Neural progenitor cell (in vitro differentiated cells): ENCODE results near the gene PRRC2A. TPM values are rescaled to one million over a fixed set of nuclear protein-coding genes. Genes with fewer than 3 reads are reported as not detected.

Experiments
- DNase-seq: peaks from one replicate; pipeline ENCODE4 v3.0.0-alpha.2; 2016; ENCODE audit warnings: low spot score
- H2AFZ ChIP-seq: fragments of 200-600 bp; sonication (generic); replicated peaks from 2 replicates; pipeline ENCODE4 v1.6.1; 2016; ENCODE audit warnings: antibody characterized with exemption
- H3F3A ChIP-seq: fragments of 200-600 bp; sonication (generic); 2 replicates; pipeline ENCODE4 v1.6.1; 2016; ENCODE audit warnings: antibody characterized with exemption, low read depth
- H3K27ac ChIP-seq: fragments of 200-600 bp; sonication (generic); 2 replicates; pipeline ENCODE4 v1.5.1; 2016; ENCODE audit warnings: mild to moderate bottlenecking
- H3K27me3 ChIP-seq: fragments of 200-600 bp; sonication (generic); 2 replicates; pipeline ENCODE4 v1.6.1; 2016; ENCODE audit warnings: mild to moderate bottlenecking, moderate library complexity
- H3K36me3 ChIP-seq: fragments of 200-600 bp; sonication (generic); 2 replicates; pipeline ENCODE4 v1.5.1; 2016
- H3K4me1 ChIP-seq: fragments of 200-600 bp; sonication (generic); 2 replicates; pipeline ENCODE4 v1.6.1; 2016; ENCODE audit warnings: mixed run types
- H3K4me2 ChIP-seq: fragments of 200-600 bp; sonication (generic); 2 replicates; pipeline ENCODE4 v1.6.1; 2016
- H3K4me3 ChIP-seq: fragments of 200-600 bp; sonication (generic); 2 replicates; pipeline ENCODE4 v1.5.1; 2016
- H3K79me2 ChIP-seq: fragments of 200-600 bp; sonication (generic); 2 replicates; pipeline ENCODE4 v1.6.1; 2016; ENCODE audit warnings: low read depth
- H3K9ac ChIP-seq: fragments of 200-600 bp; sonication (generic); 2 replicates; pipeline ENCODE4 v1.6.1; 2016
- H3K9me3 ChIP-seq: fragments of 200-600 bp; sonication (generic); 2 replicates; pipeline ENCODE4 v1.5.1; 2016; ENCODE audit warnings: low read depth
- H4K20me1 ChIP-seq: fragments of 200-600 bp; sonication (generic); 2 replicates; pipeline ENCODE4 v1.6.1; 2016; ENCODE audit warnings: low read depth
- H3K27ac Mint-ChIP-seq: 3 replicates; pipeline ENCODE4 v1.8.0; 2021; ENCODE audit warnings: mixed read lengths
- H3K27me3 Mint-ChIP-seq: 2 replicates; pipeline ENCODE4 v1.8.0; 2022; ENCODE audit warnings: low read depth, mild to moderate bottlenecking, inconsistent platforms, moderate library complexity, mixed read lengths; ENCODE audit not compliant: insufficient read depth
- H3K36me3 Mint-ChIP-seq: 3 replicates; pipeline ENCODE4 v1.8.0; 2021; ENCODE audit warnings: mixed read lengths
- H3K4me1 Mint-ChIP-seq: 3 replicates; pipeline ENCODE4 v1.8.0; 2021; ENCODE audit warnings: mixed read lengths
- H3K4me3 Mint-ChIP-seq: 3 replicates; pipeline ENCODE4 v1.8.0; 2021; ENCODE audit warnings: mild to moderate bottlenecking, moderate library complexity, mixed read lengths
- H3K9me3 Mint-ChIP-seq: 3 replicates; pipeline ENCODE4 v1.8.0; 2020; ENCODE audit warnings: mixed read lengths
- CTCF ChIP-seq: fragments of 200-600 bp; sonication (generic); IDR thresholded peaks from 2 replicates; pipeline ENCODE4 v1.5.1; 2017; ENCODE audit warnings: antibody characterized with exemption, mild to moderate bottlenecking
- EZH2 ChIP-seq: fragments of 200-600 bp; sonication (generic); IDR thresholded peaks from 2 replicates; pipeline ENCODE4 v1.6.1; 2017; ENCODE audit warnings: antibody characterized with exemption, mild to moderate bottlenecking, moderate library complexity
- EZH2phosphoT487 ChIP-seq: fragments of 200-600 bp; sonication (generic); IDR thresholded peaks from 2 replicates; pipeline ENCODE4 v1.6.1; 2017; ENCODE audit warnings: antibody characterized with exemption
- total RNA-seq: library from RNA; depleted of rRNA; stranded (reverse); fragments of >200 nt; gene quantifications from 2 replicates; pipeline ENCODE4 v1.2.3, GENCODE V29; 2015; ENCODE audit warnings: low replicate concordance

Gene PRRC2A
- total RNA-seq, 1 donor from 2014 or later, result 55.5 TPM

GRCh38 chr6:31658983-31659648, 38.6 kb downstream of the PRRC2A start:
- H3K27ac Mint-ChIP-seq, result no peak overlapping the region
- peaks cover 56% of the 10 kb centered on the region for H3K79me2 ChIP-seq

DNA sequence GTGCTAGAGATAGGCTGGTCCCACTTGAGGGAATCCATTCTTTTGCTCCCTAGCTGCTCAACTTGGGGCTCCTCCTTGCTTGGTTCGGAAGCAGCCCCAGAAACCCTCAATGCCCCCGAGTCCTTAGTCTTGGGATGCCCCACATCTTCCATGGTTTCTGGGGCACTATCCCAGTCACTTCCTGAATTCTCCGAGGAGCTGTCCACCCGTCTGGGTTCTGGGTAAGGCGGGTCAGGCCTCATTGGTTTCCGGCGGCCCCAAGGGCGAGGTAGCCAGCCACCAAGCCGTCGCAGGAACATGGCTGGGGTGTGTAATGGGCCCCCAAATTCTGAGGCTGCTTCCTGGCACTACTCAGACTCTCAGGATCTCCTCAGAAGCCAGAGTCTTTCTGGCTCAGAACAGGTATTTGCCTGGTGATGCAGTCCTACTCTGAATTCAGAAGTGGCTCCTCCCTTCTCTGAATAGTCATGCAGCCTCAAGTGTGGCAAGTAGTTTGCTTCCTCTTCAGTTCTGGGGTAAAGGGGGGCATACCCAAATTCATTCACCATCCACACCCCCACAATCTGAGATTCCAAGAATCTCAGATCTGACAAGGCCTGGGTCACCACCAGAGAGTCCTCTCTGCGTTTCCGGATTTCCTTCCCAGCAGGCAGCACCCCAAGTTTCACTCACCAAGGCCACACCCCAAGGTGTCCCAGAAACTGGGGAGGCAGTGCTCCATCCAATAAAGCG, 39.3 kb downstream of the PRRC2A start:
- H3K27me3 Mint-ChIP-seq, result peaks cover 6% of the 10 kb centered on the region

More at GRCh38 chr6:31658983-31659648, 38.6 kb downstream of the PRRC2A start:
- H3K27me3 ChIP-seq, result no peaks in the 10 kb centered on the region
- no peak overlapping the region for H3K27ac ChIP-seq
- peaks cover 54% of the 10 kb centered on the region for H3K4me1 Mint-ChIP-seq
- peak overlapping the region; percentile 92 for H3K4me3 Mint-ChIP-seq
- TF ChIP-seq EZH2phosphoT487 (no peak), CTCF (no peak), EZH2 (no peak)
- H3K9me3 Mint-ChIP-seq, result no peaks in the 10 kb centered on the region
- H3K36me3 Mint-ChIP-seq, result peaks cover 26% of the 10 kb centered on the region
- peak overlapping the region; percentile 80 for H3K9ac ChIP-seq
- H3K36me3 ChIP-seq, result no peaks in the 10 kb centered on the region
- peak overlapping the region; percentile 97 for H3K4me2 ChIP-seq
- no peak overlapping the region for H2AFZ ChIP-seq
- peaks cover 10% of the 10 kb centered on the region for H4K20me1 ChIP-seq
- peaks cover 30% of the 10 kb centered on the region for H3F3A ChIP-seq
- no peak for DNase-seq
- no peaks in the 10 kb centered on the region for H3K9me3 ChIP-seq
- peak overlapping the region; percentile 73 for H3K4me3 ChIP-seq
- peaks cover 4% of the 10 kb centered on the region for H3K27me3 Mint-ChIP-seq
- H3K4me1 ChIP-seq, result peaks cover 27% of the 10 kb centered on the region

More for the DNA sequence above, 39.3 kb downstream of the PRRC2A start:
- H3K27me3 ChIP-seq, result no peaks in the 10 kb centered on the region
- peak overlapping the region; percentile 92 for H3K4me3 Mint-ChIP-seq
- TF ChIP-seq EZH2, result no peak
- no peak for TF ChIP-seq CTCF
- TF ChIP-seq EZH2phosphoT487, result no peak
- peak overlapping the region; percentile 73 for H3K4me3 ChIP-seq
- no peaks in the 10 kb centered on the region for H3K9me3 Mint-ChIP-seq
- H3K4me2 ChIP-seq, result peak overlapping the region; percentile 97
- peak overlapping the region; percentile 80 for H3K9ac ChIP-seq
- H3K36me3 ChIP-seq, result no peaks in the 10 kb centered on the region
- peaks cover 31% of the 10 kb centered on the region for H3K4me1 ChIP-seq
- peaks cover 29% of the 10 kb centered on the region for H3K36me3 Mint-ChIP-seq
- peaks cover 29% of the 10 kb centered on the region for H3F3A ChIP-seq
- H3K79me2 ChIP-seq, result peaks cover 55% of the 10 kb centered on the region
- H3K4me1 Mint-ChIP-seq, result peaks cover 61% of the 10 kb centered on the region
- peaks cover 10% of the 10 kb centered on the region for H4K20me1 ChIP-seq
- no peaks in the 10 kb centered on the region for H3K9me3 ChIP-seq
- peak; percentile 37 for DNase-seq
- peak overlapping the region; percentile 15 for H3K27ac ChIP-seq
- no peak overlapping the region for H2AFZ ChIP-seq
- H3K27ac Mint-ChIP-seq, result peak overlapping the region; percentile 88
